ENCODE results near the gene SLC35G1.

DNA sequence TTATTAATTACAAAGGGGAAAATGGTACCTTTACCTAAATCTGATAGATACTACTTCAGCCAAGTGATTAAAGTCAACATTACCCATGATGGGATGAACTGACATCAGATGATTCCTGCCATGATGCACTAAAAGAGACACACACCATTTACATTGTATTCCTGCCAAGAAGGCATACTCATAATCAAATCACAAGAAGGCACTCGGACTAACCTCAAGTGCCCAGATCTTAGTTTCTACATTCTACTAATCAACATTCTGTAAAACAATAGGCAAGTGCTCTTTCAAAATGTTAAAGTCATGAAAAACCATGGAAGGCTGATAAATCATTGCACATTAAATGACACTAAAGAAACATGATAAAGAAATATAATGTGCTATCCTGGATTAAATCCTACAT is 44.4 kb downstream of the SLC35G1 start:
- TF ChIP-seq CTCF (IDR thresholded peaks at IDR 0.05) (no peak), POLR2AphosphoS5 (IDR thresholded peaks at IDR 0.05) (no peak), POLR2A (IDR thresholded peaks at IDR 0.05) (no peak)
